ENCODE data around the gene RELL2.

DNA sequence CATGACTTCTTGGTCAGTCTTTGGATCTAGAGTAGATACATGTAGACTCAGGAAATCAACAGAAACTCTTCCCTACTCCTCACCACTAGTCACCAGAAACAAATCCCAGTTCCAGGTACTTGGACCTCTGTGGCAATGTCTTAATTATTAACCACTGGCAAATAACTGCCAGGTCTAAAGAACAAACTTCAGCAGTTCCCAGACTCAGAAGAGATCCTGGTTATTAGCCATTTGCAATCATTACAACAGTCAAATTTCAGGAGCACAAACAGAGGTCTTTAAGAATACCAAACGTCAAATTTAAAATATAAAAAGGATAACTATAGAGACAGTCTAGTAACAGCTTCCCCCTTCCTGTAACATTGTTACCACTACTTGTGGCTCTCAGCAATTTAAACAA, 28.2 kb upstream of the RELL2 start:
- no peak for TF ChIP-seq ZNF274 (IDR thresholded peaks at IDR 0.05; ENCODE audit: low read depth, low read length)
- no peak for TF ChIP-seq YY1 (IDR thresholded peaks at IDR 0.05; ENCODE audit: insufficient read depth, insufficient read length)

Measured in NT2/D1 (cell line).